HFFc6 (cell line): ENCODE data around the gene DMAC2. TPM values are rescaled to one million over a fixed set of nuclear protein-coding genes. Genes with fewer than 3 reads are reported as not detected.

Experiments used
- DNase-seq: peaks from one replicate; pipeline ENCODE4 v3.0.0-alpha.2; 2018
- H3K27ac Mint-ChIP-seq: 2 replicates; pipeline ENCODE4 v1.8.0; 2020; ENCODE audit warnings: mild to moderate bottlenecking, mixed read lengths
- H3K27me3 Mint-ChIP-seq: 2 replicates; pipeline ENCODE4 v1.8.0; 2021; ENCODE audit warnings: mild to moderate bottlenecking, moderate library complexity, mixed read lengths; ENCODE audit not compliant: insufficient read depth
- H3K36me3 Mint-ChIP-seq: 2 replicates; pipeline ENCODE4 v1.8.0; 2021; ENCODE audit warnings: low read depth, mixed read lengths
- H3K4me1 Mint-ChIP-seq: 2 replicates; pipeline ENCODE4 v1.8.0; 2020; ENCODE audit warnings: low read depth, mixed read lengths
- H3K4me3 Mint-ChIP-seq: 2 replicates; pipeline ENCODE4 v1.8.0; 2020; ENCODE audit warnings: mild to moderate bottlenecking, moderate library complexity, mixed read lengths
- H3K9me3 Mint-ChIP-seq: 2 replicates; pipeline ENCODE4 v1.8.0; 2020; ENCODE audit warnings: mild to moderate bottlenecking, mixed read lengths
- CTCF ChIP-seq: fragments of 200-600 bp; sonication (generic); IDR thresholded peaks from 2 replicates; pipeline ENCODE4 v1.5.0; 2021; ENCODE audit warnings: antibody characterized with exemption, mild to moderate bottlenecking
- total RNA-seq, 6 experiments: library from RNA; stranded (reverse); fragmentation: NEBNext Ultra II Directional; extraction: Animal tissue kit (Norgen Biotek cat#: 25700); gene quantifications; 2 replicates in 1 of 6; 3 replicates in 5 of 6; pipeline ENCODE4 v1.2.3, GENCODE V29; 2021

The DMAC2 gene
- total RNA-seq, 6 experiments from 2014 or later, result 42.8 to 52.2 (median 46.3) TPM

- Mint-ChIP-seq H3K36me3 (no peaks in the 10 kb centered on the region), H3K27me3 (peaks cover 2% of the 10 kb centered on the region), H3K9me3 (no peaks in the 10 kb centered on the region), H3K4me1 (peaks cover 8% of the 10 kb centered on the region), H3K27ac (no peak overlapping the region), H3K4me3 (no peak overlapping the region)
- no peak for DNase-seq
- no peak for TF ChIP-seq CTCF
These were observed 31.5 kb downstream of the DMAC2 start for GRCh38 chr19:41408256-41408655.

- Mint-ChIP-seq H3K4me1 (peaks cover 8% of the 10 kb centered on the region), H3K9me3 (no peaks in the 10 kb centered on the region), H3K36me3 (no peaks in the 10 kb centered on the region), H3K4me3 (no peak overlapping the region), H3K27ac (no peak overlapping the region), H3K27me3 (no peaks in the 10 kb centered on the region; the same call in 1 of the 2 replicates)
- no peak for TF ChIP-seq CTCF
- DNase-seq, result no peak
These were observed 32.4 kb downstream of the DMAC2 start for GRCh38 chr19:41407271-41407670.

- H3K27ac Mint-ChIP-seq, result no peak overlapping the region
- no peak for DNase-seq
- no peaks in the 10 kb centered on the region for H3K9me3 Mint-ChIP-seq
- H3K36me3 Mint-ChIP-seq, result no peaks in the 10 kb centered on the region
- TF ChIP-seq CTCF, result no peak
- no peak overlapping the region for H3K4me3 Mint-ChIP-seq
- peaks cover 16% of the 10 kb centered on the region for H3K4me1 Mint-ChIP-seq
- no peaks in the 10 kb centered on the region; the same call in 1 of the 2 replicates for H3K27me3 Mint-ChIP-seq
These were observed 33.9 kb downstream of the DMAC2 start for GRCh38 chr19:41405776-41406175.

GRCh38 chr19:41403181-41403970 is 36.3 kb downstream of the DMAC2 start:
- no peak for DNase-seq
- no peak overlapping the region for H3K27ac Mint-ChIP-seq
- H3K9me3 Mint-ChIP-seq, result no peaks in the 10 kb centered on the region
- no peaks in the 10 kb centered on the region; the same call in 1 of the 2 replicates for H3K27me3 Mint-ChIP-seq
- H3K4me3 Mint-ChIP-seq, result no peak overlapping the region
- H3K4me1 Mint-ChIP-seq, result peaks cover 22% of the 10 kb centered on the region
- no peak for TF ChIP-seq CTCF
- no peaks in the 10 kb centered on the region for H3K36me3 Mint-ChIP-seq

GRCh38 chr19:41402010-41402409 is 37.7 kb downstream of the DMAC2 start:
- H3K4me1 Mint-ChIP-seq, result peaks cover 26% of the 10 kb centered on the region
- H3K9me3 Mint-ChIP-seq, result no peaks in the 10 kb centered on the region
- TF ChIP-seq CTCF, result no peak
- no peak overlapping the region for H3K27ac Mint-ChIP-seq
- H3K36me3 Mint-ChIP-seq, result no peaks in the 10 kb centered on the region
- DNase-seq, result no peak
- no peaks in the 10 kb centered on the region; the same call in 1 of the 2 replicates for H3K27me3 Mint-ChIP-seq
- H3K4me3 Mint-ChIP-seq, result no peak overlapping the region
